CD4-positive, alpha-beta T cell treated with Interleukin-2 at 100 ng/mL for 4 hours (primary cell): ENCODE measurements around the gene GPC3.
A peak's percentile ranks its signal among the peaks of the same experiment; 100 is the strongest.
"Not testable (repeated sequence)": the region's sequence is repeated elsewhere in the genome, so short reads cannot be mapped to it uniquely, and the experiment has no call there.

Experiments used
- DNase-seq: peaks from one replicate; pipeline ENCODE4 v3.0.0-alpha.2; 2020; ENCODE audit warnings: low spot score

The GPC3 gene

GRCh38 chrX:133985164-133985966, at the start of gene GPC3:
GPC3 (minus strand) TSS chrX:133985594.
- DNase-seq = peak; percentile 2

DNA sequence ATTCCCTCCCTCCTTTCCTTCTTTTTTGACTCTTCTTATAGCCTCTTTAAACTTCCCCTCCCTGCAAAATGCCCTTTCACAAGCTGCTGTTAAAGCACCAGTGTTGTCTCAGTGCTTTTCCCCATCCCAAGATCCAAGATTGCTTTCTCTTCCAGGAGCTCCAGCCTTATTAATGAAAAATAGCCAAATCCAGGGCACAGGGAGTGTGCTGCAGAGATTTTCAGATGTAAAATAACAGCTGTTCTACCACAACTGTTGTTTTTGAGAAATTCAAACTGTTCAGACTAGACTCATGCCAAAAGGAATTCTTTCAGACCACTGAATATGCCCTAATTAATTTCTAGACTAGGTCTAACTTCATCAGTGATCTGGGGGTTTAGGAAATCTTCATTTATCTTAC, 47.0 kb upstream of the GPC3 start:
- DNase-seq = no peak

- DNase-seq = no peak
These were observed 41.3 kb upstream of the GPC3 start for GRCh38 chrX:134026565-134027311.

- DNase-seq = no peak
These were observed 40.7 kb upstream of the GPC3 start for GRCh38 chrX:134025986-134026545.

GRCh38 chrX:134024686-134025377, 39.4 kb upstream of the GPC3 start:
- no peak for DNase-seq

DNA sequence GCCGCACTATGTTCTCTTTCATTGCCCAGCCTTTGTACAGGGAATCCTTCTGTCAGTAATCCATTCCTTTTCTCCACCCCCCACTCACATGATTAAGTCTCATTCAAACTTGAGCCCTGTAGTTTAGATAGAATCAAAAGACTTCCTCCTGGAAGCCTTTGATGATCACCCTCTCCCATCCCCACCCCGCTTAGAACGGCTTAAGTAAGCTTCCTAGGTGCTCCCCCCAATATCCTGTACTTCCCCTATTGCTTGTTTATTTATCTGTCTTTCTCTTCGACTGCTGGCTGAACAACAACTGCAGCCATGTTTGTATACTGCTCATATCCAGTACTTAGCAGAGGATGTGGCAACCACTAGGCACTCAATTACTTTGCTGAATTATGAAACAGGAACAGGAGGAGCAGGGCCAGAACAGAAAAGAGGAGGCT, 38.5 kb upstream of the GPC3 start:
- no peak for DNase-seq

- DNase-seq = no peak
These were observed 35.5 kb upstream of the GPC3 start for GRCh38 chrX:134020910-134021309.

GRCh38 chrX:134019567-134020206, 34.3 kb upstream of the GPC3 start:
- no peak for DNase-seq

GRCh38 chrX:134016309-134016708, 30.9 kb upstream of the GPC3 start:
- not testable (repeated sequence) for DNase-seq

GRCh38 chrX:134015510-134015909, 30.1 kb upstream of the GPC3 start:
- DNase-seq = not testable (repeated sequence)

DNA sequence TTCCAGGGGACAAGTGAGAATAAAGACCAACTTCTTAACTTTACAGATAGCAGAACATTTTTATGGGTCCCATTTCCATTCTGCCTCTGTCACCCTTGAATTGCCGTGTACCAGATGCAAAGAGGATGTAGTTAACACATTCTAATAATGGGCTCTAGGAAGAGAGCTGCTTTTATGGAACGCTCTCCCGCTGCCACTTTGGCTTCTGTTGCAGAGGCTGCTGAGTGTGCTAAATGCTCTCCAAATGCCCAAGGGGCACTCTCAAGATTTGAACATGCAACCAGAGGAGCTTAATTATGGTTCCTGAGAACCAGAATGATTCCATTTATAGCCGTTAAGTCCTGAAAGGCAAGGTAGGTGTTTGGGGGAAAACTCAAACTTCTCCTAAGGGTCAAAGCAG, 28.1 kb upstream of the GPC3 start:
- no peak for DNase-seq

GRCh38 chrX:134013092-134013497, 27.7 kb upstream of the GPC3 start:
- DNase-seq = no peak

DNA sequence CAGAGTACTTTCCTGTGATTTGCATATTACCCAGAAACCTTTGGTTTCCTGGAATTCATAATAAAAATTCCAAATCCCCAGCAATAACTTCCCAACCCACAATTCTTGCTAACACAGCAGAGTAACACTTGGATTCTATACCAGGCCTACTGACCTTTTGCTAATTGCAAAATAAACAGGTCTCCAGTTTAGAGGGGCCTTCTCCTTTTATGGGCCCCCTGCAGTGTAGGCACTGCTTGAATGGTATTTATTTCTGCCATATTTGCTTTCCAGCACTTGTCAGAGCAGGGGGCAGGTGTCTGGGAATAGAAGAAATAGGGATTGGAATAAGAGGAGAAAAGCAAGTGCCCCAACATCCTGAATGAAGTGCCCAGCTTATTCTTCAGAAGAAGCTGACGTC, 25.3 kb upstream of the GPC3 start:
- no peak for DNase-seq

DNA sequence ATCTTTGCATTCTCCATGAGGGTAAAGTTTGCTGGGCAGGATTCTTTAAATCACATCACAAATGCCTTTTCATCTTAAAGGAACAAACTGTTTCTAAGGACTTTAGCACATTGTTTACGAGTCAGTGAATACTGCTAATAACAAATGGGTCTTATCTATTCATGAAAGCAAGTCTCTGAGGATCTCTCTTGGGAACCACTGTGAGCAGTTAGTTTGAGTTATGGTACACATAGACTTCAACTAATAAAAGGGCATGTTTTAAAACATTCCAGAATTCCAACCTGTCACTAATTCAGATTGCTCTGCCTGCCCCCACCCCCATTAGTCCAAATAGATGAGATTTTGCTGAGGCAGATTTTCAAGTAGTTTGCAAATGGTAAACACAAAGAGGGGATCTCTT, 22.3 kb upstream of the GPC3 start:
- no peak for DNase-seq

DNA sequence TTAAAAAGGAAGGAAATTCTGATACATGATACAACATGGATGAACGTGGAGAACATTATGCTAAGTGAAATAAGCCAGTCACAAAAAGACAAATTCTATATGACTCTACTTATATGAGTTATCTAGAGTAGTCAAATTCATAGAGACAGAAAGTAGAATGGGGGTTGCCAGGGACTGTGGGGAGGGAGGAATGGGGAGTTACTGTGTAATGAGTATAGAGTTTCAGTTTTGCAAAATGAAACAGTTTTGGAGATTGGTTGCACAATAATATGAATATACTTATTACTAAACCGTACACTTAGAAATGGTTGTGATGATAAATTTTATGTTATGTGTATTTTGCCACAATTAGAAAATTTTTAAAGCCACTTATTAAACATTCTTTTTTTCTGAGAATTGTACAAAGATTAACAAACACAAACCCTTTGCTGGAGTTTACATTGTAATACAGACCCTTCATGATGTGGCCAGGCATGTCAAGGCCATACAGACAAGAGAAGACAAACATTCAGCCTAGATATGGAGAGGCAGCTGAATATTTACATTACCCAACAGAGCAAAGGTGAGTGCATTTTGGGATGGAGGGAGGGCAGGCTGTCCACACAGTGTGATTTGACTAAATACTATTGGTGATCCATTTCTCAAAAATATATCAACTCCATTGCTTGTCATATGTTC, 21.2 kb upstream of the GPC3 start:
- DNase-seq = no peak

- no peak for DNase-seq
These were observed 18.7 kb upstream of the GPC3 start for GRCh38 chrX:134004084-134004483.

GRCh38 chrX:134002921-134003615, 17.7 kb upstream of the GPC3 start:
- DNase-seq = no peak

- no peak for DNase-seq
These were observed 15.2 kb upstream of the GPC3 start for GRCh38 chrX:134000260-134001245.

DNA sequence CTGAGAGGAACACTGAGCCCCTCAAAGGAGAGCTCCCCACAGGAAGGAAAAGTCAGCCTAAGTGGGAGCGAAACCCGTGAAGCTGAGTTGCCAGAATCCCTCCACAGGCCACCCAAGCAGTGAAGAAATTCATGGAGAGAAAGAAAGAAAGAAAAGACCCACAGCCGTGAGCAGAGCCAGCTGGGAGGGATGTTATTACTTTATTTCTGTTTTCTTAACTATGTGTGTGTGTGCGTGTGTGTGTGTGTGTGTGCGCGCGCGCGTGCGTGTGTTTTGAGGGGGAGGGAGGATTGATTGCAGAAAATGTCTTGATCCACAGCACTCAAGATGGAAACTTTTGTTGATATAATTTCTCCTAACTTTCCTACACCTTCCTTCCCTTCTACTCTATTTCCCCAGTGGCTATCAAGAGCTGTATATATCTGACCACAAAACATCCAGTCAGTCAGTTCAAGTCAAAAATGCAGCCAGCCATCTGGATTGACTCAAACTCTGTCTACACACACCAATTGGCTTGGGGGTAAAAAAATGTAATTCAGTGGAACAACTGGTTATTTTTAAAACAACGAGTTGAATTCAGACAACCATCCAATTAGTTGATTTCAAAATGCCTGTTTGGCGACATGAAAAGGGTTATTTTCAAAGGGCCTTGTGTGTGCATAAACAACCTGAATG, 13.8 kb upstream of the GPC3 start:
- no peak for DNase-seq
